Hepatocyte (in vitro differentiated cells): ENCODE data around the gene ZAR1L.

Experiments
- CTCF ChIP-seq: fragments of 200-600 bp; sonication (generic); IDR thresholded peaks from 2 replicates; pipeline ENCODE4 v1.5.1; 2016; ENCODE audit warnings: antibody characterized with exemption, mild to moderate bottlenecking; ENCODE audit not compliant: poor library complexity
- EZH2 ChIP-seq: fragments of 200-600 bp; sonication (generic); IDR thresholded peaks from 2 replicates; pipeline ENCODE4 v1.6.1; 2016; ENCODE audit warnings: antibody characterized with exemption, mild to moderate bottlenecking, borderline replicate concordance

GRCh38 chr13:32278426-32278825, 36.7 kb downstream of the ZAR1L start:
- TF ChIP-seq CTCF, result no peak
- no peak for TF ChIP-seq EZH2
